ENCODE results near the gene EDC4. TPM values are rescaled to one million over a fixed set of nuclear protein-coding genes. Genes with fewer than 3 reads are reported as not detected.

Gene EDC4
- total RNA-seq, 1 donor, result 47.4 TPM

DNA sequence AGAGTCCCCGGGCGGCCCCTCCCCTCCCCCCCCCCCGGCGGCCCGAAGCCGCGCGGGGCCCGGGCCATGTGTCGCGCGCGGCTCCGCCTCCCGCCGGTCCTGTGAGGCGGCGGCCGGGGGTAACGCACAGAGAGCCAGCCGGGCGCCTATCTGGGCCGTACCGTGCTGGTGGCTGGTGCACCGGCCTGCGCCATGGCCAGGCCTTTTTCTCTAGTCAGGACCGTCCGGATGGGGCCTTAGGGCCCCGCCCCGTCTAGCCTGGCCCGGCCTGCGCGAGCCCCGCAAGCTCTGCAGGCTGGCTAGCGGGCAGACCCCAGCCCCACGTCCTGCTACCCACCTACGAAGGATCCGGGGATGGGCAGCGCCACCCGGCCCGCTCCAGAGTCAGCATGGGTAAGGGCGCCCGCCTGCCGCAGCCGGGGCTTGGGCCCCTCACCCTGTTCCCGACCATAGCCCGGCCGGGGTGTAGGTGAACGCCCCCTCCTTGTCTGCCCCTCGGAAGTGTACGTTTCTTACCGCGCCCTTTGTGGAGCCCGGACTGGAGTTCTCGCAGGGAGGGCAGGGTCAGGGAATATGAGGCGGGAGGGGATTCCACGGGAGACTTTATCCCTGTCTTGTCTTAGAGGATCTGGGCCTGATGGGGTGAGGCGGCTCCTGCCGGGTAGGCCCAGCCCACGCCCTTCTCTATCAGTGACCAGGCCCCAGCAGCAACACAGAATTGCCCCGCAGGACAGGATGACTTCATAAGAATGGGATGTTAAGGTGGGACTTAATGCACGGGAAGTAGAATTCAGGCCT lies 25.6 kb upstream of the EDC4 start, which contains the start of gene CENPT:
TSS of gene CENPT (minus strand) at position 630 of the 798 bp plus-strand sequence. CDS start 13,834 bp downstream, outside the sequence.
- peak; percentile 61 for DNase-seq (ENCODE audit: low read depth)
- peak within 1 kb of the TSS; percentile 83 for H3K4me3 ChIP-seq (ENCODE audit: low read depth, low read length)
- TF ChIP-seq CTCF (IDR thresholded peaks at IDR 0.05; ENCODE audit: insufficient read depth, low read length), result no peak

DNA sequence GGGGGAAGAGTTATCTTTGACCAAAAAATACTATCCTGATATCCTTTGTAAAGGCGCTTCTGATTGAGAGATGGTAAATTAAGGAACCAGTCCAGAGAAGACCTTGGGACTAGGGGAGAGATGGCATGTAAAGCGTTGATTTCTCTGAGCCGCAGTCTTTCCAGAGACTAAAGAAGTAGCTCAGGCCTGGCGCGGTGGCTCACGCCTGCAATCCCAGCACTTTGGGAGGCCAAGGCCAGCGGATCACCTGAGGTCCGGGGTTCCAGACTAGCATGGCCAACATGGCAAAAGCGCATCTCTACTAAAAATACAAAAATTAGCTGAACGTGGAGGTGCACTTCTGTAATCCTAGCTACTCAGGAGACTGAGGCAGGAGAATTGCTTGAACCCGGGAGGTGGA lies 24.7 kb upstream of the EDC4 start:
- no peak for DNase-seq (ENCODE audit: low read depth)
- no peak for TF ChIP-seq CTCF (IDR thresholded peaks at IDR 0.05; ENCODE audit: insufficient read depth, low read length)
- H3K4me3 ChIP-seq (ENCODE audit: low read depth, low read length), result peak overlapping the region; percentile 83

DNA sequence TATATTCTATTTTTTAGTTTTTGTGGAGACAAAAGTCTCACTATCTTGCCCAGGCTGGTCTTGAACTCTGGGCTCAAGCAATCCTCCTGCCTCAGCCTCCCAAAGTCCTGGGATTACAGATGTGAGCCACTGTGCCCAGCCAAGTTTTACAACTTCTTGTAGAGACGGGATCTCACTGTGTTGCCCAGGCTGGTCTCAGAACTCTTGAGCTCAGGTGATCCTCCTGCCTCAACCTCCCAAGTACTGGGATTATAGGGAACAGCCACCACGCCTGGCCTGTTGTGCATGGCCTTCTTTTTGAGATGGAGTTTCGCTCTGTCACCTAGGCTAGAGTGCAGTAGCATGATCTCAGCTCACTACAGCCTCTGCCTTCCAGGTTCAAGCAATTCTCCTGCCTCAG lies 19.2 kb upstream of the EDC4 start:
- DNase-seq (ENCODE audit: low read depth), result no peak
- H3K4me3 ChIP-seq (ENCODE audit: low read depth, low read length), result no peak overlapping the region
- TF ChIP-seq CTCF (IDR thresholded peaks at IDR 0.05; ENCODE audit: insufficient read depth, low read length), result no peak

DNA sequence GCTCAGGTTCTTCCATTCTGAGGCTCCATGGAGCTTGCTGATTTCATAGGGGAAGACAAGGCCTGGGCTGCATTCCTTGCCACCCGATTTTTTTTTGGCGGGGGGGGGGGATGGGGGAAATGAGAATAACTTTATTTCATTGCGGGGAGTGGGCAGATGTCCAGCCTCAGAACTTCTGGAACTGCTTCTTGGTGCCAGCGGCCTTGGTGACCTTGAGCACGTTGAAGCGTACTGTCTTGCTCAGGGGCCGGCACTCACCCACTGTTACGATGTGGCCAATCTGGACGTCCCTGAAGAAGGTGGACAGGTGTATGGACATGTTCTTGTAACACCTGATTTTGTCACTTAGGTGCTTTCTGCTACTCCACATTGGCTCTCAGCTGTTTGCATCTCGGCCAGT lies 17.1 kb upstream of the EDC4 start:
- no peak overlapping the region for H3K4me3 ChIP-seq (ENCODE audit: low read depth, low read length)
- TF ChIP-seq CTCF (IDR thresholded peaks at IDR 0.05; ENCODE audit: insufficient read depth, low read length), result no peak
- no peak for DNase-seq (ENCODE audit: low read depth)

DNA sequence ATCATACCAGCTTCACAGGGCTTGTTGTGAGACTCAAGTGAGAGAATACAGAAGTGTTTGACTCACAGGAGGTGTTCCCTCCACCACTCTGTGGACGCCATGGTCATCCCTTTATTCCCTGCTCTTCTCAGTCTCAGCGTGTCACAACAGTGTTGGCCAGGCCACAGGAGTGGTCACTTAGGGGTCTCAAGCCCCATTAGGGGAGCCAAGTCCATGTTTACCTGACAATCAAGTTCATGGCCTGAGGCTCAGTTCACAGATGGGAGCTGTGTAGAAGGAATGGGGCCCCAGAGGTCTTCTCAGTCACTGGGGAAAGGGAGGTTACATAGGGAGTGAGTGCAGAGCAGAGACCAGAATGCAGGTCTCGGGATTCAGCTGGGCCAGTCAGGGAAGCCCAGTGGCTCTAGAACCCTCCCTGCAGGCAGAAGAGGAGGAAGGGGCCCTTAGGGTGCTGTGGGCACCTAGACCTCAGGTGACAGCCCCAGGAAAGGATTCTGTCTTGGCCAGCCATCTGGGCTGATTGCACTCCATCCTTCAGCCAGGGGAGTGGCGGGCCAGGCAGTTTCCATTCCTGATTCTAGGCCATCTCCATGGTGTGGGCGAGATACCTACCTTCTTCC lies 15.8 kb upstream of the EDC4 start:
- no peak overlapping the region for H3K4me3 ChIP-seq (ENCODE audit: low read depth, low read length)
- DNase-seq (ENCODE audit: low read depth), result no peak
- no peak for TF ChIP-seq CTCF (IDR thresholded peaks at IDR 0.05; ENCODE audit: insufficient read depth, low read length)

GRCh38 chr16:67857547-67858233 lies 15.2 kb upstream of the EDC4 start:
- TF ChIP-seq CTCF (IDR thresholded peaks at IDR 0.05; ENCODE audit: insufficient read depth, low read length), result no peak
- H3K4me3 ChIP-seq (ENCODE audit: low read depth, low read length), result no peak overlapping the region
- DNase-seq (ENCODE audit: low read depth), result peak; percentile 90
